Activated CD8-positive, alpha-beta memory T cell treated with anti-CD3 and anti-CD28 coated beads for 4 hours (primary cell): ENCODE measurements around the gene MST1.
"Not testable (repeated sequence)": the region's sequence is repeated elsewhere in the genome, so short reads cannot be mapped to it uniquely, and the experiment has no call there.

Experiments
- DNase-seq, 2 donors: peaks; one replicate each; pipeline ENCODE4 v3.0.0-alpha.2; 2020; ENCODE audit warnings: low read depth in 2 of 2

Gene MST1

DNA sequence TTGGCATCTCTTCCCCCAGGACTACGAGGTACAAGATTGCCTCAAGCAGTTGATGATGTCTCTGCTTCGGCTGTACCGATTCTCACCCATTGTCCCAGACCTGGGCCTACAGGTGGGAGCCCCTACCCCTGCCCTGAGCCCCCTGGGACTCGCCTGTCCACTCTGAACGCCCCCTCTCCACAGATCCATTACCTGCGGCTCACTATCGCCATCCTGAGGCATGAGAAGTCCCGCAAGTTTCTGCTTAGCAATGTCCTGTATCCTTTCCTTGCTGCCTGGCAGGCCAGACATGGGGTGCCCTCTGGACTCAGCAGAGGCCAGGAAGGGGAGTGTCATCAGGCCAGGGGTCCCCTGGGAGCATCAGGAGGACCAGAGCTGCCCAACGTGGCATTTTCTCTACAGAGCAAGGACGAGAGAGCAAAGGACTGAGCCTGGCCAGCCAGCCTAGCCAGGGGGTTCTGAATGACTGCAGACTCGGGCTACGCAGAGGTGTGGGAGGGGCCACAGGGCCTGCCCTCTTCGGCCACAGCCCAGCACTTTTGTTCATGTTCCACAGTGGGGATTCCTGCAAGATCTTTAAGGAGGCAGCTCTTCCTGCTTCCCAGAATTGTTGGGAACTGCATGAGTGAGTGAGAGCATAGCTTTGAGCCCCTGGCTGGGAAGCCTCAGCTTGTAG is 11.3 kb upstream of the MST1 start:
- DNase-seq, result no peak

DNA sequence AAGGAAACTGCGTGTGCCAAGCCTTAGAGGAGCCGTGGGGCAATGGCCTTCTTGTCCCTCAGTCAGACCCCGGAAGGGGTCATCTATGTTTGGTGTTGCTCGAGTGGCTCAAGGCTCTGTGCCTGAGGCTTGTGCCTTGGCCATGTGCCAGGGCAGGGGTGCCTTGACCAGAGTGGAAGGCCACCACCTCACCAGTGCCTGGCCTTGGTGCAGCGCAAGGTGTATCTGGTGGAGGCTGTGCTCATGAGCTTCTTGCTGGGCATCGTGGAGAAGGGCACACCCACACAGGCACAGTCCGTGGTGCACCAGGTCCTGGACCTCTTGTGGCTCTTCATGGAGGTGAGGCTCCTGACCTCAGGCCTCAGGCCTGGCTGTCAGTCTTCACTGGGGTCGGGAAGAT is 10.7 kb upstream of the MST1 start:
- no peak for DNase-seq

DNA sequence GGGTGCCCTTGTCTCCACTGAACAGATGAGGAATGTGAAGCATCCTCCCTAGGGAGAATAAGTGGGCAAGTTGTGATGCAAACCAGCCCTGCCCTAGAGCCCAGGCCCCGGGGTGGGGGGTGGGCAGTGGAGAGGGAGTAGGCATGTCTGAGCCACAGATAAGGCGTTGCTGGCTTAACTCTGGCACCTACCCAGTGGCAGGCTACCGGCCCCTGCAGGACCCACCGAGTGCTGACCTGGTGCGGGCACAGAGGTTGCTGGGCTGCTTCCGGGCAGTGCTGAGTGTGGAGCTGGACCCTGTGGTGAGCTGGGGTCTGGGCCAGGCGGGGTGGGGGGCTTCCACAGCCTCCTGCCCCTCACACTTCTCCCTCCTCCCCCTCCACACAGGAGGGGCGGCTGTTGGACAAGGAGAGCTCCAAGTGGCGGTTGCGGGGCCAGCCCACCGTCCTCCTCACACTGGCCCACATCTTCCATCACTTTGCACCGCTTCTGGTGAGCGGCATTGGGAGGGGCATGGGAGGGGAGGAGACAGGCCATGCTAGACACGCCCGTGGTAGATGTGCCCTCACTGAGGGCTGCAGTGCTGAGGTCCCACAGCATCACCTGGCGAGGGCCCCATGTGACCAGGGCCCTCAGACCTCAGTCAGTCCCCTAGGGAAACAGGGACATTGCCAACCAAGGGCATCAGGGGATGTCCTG is 10.2 kb upstream of the MST1 start:
- no peak for DNase-seq

DNA sequence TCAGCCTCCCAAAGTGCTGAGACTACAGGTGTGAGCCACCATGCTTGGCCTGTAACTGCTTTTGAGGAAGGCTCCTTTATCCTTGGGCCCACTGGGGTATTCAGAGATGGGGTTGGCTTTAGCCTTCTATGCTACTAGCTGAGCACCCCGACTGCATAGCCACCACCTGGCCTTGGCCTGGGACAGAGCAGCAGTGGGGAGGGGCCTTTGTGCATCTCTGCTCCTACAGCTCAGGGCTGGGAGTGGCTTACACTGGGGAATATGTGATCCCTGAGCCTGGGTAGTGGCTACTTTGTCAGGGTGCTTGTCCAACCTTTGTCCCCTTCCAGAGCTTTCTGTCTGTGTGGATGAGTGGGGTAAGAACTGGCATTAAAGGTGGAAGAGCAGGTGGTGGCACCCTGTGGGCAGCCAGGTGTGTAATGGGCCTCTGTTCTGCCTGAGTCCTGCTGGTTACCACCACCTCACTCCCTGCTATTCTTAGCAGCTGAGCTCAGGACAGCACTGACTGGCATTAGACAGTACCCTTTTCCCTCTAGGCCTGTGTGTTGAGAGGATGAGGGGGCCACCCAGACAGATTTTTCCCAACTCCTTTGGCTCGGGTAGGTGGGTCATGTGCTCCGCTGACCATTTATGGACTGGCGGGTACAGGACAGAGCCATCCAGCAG is 6.2 kb upstream of the MST1 start:
- not testable (repeated sequence) for DNase-seq

DNA sequence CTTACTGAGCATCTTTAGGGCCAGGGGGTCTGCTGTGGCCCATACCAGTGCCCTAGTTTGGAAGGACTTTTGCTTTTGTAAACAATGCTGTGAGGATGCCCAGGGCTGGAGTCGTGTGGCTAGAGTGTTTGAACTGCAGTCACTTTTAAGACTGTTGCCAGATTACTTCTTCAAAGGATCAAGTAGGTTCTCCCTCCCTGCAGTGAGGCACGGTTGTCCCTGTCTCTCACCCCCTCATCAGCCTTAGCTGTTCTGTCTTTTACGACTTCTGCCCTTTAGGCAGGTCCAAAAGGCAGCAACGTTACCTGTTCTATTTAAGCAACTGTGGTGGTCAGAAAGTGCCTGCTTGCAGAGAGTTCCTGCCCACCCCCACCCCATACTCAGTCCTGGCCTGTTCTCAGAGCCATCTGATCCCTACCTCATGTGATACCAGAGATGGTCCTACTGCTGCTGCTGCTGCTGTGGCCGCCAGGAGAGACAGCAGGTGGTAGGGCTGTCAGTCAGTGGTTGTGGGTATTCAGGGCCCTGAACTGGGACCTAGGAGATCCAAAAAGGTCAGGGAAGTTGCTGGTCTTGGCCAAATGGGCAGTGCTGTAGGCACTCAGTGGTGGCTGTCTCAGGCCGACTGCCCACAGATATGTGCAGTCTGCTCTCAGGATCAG is 5.3 kb upstream of the MST1 start:
- not testable (repeated sequence) for DNase-seq

DNA sequence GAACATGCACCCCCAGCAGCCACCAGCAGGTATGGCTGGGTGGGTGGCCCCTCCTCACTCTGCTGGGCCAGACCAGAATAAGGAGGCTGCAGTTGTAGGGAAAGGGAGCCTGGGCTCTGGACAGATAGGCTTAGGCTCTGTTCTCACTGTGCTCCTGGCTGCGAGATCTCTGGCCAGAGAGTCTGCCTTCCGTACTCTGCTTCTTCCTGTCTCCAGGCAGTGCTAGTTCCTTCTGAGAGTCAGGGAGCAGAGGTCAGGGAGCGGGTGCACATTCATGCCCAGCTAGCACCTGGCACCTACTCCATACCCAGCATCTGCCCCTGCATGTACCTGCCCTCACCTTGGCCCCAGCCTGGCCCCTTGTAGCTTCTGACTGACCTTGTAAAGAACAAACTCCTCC is 2.2 kb upstream of the MST1 start:
- not testable (repeated sequence) for DNase-seq

DNA sequence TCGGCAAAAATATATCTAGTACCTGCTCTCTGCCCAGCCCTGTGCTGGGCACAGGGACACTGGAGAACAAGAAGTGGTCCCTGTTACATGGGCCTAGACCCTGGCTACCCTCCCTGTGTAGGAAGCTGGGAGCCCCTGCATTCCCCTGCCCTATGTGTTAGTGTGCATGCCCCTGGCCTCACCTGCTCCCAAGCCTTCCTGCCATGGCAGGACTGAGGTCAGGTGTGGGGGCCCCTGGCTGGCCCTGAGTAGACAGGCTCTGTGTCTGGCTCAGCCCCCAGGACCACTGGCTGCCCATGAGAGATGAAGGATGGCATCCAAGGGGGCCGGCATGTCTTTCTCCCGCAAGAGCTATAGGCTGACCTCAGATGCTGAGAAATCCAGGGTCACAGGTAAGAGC is 1.6 kb upstream of the MST1 start:
- DNase-seq, result not testable (repeated sequence)

DNA sequence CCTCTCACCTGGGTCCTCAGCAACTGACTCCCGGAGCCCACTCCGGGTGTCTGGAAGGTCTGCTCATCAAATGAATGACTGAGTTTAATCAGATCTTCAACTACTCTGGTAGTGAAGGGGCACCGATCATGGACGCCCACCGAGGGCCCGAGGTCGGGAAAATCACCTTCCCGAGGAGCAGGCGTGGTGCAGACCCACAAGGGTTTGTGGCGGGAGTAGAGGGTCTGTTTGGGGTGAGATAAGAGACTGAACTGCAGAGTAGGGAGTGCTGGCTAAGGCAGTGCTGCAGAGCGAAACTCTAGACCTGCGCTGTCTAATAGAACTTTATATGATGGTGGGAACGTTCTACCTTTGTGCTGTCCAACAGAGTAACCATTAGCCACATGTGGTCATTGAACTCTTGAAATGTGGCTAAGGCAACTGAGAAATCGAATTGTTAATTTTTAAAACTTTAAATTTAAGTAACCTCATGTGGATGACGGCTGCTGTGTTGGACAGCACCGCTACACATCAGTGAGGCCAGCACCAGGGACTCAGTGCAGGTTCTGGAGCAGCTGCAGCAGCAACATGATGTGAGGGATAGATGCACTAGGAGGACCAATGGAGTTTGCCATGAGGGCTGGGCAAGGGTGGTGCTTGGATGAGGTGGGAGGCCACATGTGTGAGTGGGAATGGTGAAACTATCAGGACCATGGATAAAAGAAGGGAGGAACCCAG is 792 bp upstream of the MST1 start:
- not testable (repeated sequence) for DNase-seq

DNA sequence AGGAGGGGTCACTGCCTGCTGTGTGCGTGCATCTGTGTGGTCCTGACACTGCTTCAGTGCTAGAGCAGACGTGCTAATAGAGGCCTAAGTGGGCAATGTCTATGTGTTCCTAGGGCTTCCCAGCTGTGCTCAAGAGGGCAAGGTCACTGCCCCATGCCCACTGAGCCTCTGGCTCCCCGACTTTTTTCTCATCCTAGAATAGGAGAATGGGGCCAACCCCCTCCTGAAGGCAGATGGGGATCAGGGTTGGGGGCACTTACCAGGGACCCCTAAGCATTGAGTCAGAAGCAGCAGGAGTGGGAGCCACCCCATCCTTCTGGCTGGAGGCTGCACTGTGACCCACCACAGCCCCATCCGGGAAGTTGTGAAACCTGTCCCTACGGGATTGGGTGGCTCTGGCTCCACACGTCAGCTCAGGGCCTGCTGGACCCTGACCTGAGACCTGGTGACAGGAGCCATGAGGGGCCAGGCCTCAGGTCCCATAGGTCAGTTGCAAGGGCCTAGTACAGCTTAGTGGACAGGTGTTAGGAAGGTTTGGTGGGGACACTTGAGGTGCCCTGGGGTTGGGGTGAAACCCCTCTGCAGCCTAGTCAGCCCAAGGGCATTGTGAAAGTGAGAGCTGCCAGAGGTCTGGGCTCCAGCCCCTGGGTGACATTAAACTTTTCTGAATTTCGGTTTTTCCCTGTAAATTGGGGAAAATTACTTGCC is 782 bp downstream of the MST1 start:
- DNase-seq, result not testable (repeated sequence)

DNA sequence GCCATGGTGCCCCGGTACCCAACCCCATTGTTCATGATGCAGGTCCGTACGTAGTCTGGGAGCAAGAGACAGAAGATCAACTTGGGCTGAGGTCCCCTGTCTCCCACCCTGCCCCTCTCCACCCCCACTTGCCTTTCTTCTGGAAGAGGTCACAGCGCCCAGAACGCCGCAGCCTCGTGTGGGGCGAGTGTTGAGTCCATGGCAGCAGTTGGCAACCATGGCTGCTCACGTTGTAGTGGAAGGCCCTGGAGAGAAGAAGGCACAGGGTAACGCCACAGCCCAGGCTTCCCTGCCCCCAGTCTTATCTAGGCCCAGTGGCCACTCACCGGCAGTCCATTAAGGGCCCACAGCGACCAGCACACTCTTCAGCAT is 1.9 kb downstream of the MST1 start:
- not testable (repeated sequence) for DNase-seq

DNA sequence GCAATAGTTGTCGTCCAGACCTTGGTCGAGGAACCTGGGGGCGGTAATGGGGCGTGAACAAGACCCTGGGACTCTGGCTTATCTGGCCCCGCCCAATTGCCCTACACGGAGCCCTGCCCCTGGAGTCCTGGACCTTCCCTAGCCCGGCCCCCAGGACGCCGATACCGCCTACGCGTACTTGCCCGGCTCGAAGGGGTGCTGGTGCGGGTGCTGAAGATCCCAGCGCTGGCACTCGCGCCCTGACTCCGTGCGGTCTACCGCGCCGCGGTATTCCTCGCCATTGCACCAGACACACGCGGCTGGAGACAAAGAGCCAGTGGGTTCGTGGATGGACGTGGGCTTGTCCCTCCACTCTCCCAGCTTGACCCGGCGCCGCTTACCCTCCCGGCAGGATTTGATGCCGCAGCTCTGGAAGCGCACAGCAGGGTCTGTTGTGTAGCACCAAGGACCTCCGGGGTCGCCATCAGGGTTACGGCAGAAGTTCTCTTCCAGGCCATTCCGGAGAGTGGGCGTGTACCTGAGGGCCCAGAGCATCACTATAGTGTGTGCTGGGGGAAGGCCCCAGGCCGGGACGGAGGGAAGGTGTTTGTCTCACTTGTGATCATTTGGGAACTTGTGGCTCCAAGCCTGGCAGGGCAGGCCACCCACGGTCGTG is 2.4 kb downstream of the MST1 start:
- DNase-seq, result not testable (repeated sequence)

DNA sequence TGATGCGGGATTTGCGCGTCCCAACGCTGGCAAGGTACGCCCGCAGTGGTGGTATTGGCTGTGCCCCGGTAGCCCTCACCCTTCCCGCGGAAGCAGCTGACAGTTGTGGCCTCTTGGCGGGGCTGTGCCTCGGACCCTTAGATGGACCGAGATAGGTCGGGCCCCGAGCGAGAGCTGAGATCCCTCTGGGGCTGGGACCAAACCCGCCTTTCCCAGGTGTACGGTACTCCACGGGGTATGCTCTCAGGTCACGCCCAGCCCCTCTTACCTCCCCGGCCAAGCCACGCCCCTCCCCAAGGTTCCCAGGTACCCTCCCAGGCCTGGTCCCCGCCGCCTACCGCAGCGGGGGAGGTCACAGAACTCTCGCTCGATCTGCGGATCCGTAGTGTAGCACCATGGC is 2.9 kb downstream of the MST1 start:
- not testable (repeated sequence) for DNase-seq

DNA sequence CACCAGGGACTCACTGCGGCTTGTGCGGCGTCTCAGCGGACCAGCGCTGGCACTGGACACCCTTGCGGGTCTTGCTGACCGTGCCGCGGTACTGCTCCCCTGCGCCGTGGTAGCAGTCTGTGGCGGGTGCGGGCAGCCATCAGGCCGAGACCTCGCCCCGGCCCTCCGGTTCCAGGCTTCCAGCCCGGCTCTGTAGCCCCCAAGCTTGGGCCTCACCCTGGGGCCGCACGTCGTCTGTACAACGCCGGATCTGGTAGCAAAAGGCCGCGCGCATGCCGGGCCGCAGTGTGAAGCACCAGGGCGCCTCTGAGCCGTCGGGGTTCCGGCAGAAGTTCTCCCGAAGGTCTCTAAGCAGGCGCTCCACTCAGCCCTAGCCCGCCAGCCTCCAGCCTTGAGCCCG is 3.4 kb downstream of the MST1 start:
- DNase-seq, result not testable (repeated sequence)

DNA sequence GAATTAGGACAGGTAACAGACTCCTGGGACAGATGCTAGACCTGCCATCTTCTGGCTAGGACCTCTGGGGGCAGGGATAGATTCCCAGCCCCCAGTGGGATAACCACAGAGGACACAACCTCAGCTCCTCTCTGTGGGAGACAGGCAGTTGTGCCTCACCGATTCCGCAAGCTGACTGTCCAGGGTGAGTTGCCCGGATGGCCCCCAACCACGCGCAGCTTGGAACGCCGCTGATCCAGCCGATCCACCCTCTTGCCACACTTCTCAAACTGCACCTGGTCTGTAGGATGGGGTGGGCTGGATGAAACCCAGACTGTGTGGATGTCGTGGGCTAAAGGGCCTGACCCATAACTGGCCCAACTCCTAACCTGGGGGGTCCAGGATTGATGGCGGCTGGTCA is 4.2 kb downstream of the MST1 start:
- DNase-seq, result not testable (repeated sequence)

DNA sequence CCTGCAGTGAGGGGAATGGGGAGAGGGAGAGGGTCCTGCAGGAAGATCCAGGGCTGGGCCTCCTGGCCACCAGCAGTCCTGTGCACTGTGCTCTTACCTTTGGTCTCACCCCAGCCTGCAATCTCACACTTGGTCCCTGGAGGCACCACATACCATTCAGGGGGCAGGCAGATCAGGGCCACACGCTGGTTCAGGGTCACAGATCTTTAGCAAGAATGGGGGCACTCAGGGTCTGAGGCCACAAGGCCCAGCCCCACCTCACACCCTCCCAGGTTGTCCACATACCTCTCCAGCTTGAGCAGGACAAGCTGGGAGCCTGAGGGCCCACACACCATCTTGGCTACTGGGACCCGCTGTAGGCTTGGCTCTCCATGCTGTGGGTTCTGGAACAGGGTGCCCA is 4.8 kb downstream of the MST1 start:
- not testable (repeated sequence) for DNase-seq

DNA sequence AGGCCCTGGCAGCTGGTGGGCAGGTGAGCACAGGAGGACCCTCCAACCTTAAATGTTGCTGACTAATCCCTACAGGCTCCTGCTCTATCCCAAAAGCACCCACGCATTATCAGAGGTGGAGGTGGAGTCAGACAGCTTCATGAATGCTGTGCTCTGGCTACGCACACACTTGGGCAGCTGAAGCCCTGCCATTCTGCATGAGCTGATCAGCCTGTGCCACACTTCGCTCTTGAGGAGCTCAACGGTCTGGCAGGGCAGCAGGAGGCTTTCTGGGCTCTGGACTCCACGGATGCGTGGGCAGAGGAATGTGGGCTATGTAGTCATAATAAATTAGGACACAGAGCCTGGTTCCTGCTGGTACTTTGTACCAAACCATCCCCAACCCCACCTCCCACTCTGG is 6.1 kb downstream of the MST1 start:
- DNase-seq, result no peak

DNA sequence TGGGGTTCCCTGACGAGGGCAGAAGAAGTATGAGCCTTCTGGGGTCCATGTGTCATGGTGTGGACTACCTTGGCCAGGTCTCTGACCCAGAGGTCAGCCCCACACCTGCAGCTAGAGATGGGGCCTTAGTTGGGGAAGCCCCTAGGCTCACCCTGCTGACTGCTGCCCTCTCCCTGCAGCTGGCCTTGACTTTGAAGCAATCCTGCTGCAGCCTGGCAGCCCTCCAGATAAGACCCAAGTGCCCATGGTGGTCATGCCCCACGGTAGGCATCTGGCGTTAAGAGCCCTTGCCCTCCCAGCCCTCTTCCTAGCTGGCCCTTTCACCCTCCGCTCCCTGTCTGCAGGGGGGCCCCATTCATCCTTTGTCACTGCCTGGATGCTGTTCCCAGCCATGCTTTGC is 7.7 kb downstream of the MST1 start:
- no peak for DNase-seq

DNA sequence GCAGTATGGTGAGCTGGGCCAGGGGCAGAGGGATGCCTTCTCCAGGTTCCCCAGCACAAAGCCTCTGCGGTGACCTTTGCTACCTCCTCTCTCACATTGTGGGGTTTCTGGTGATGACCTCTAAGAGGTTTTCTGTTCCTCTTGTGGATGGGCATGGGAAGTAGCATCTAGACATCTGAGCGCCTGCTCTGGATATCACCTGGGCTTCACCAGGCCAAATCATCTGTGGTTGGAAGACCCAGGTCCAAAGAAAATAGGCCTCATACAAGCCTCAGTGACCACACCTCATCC is 8.1 kb downstream of the MST1 start:
- no peak for DNase-seq

DNA sequence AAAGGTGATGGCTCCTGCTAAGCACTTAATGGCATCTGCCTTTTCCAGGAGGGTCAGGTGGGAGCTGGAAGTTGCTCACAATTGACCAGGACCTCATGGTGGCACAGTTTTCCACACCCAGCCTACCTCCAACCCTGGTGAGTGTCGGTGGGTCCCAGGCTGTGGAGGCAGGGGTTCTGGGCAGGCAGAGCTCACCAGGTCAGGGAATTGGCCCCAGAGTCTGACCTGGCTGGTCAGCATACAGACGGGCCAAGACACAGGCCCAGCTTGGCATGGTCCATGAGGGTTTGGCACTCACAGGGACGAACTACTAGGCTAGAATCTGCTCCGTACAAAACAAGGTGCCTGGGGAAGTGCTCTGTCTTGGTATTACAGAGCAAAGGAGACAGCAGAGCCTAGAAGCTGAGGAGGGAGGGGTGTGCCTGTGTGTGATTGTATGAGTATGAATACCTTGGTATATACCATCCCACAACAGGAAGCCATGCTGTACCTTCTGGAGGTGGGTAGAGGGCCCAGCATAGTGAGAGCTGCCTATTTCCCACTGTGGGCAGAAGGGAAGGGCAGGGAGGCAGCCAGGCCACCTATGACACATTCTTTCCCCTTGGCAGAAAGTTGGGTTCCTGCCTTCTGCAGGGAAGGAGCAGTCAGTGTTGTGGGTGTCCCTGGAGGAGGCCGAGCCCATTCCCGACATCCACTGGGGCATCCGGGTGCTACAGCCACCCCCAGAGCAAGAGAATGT is 8.6 kb downstream of the MST1 start:
- DNase-seq, result no peak

DNA sequence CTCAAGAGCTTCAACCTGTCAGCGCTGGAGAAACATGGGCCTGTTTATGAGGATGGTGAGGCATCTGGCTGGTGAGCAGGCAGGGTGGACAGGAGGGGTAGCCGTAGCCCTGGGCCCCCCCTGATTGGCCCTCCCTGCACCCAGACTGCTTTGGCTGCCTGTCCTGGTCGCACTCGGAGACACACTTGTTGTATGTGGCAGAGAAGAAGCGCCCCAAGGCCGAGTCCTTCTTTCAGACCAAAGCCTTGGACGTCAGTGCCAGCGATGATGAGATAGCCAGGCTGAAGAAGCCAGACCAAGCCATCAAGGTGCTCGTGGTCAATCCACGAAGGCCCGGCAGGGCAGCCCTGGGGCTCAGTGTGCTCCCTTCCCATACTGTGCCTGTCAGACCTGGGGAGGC is 13.4 kb downstream of the MST1 start:
- no peak for DNase-seq
